HCT116 (cell line): ENCODE data around the gene ARPC5. TPM values are rescaled to one million over a fixed set of nuclear protein-coding genes. Genes with fewer than 3 reads are reported as not detected.

Source experiments
- ATAC-seq: fragments of 200-7000 bp; cut with Tn5 transposase; 2 replicates; pipeline ENCODE4 v1.9.1; 2020; ENCODE audit warnings: mild to moderate bottlenecking, moderate library complexity
- Bru-seq: library from RNA; stranded (reverse); fragments of 400-500 nt; gene quantifications from one replicate; lab custom pipeline; 2021; lab: Mats Ljungman, UMichigan
- BruChase-seq, 2 experiments: library from RNA; stranded (reverse); fragments of 400-500 nt; gene quantifications; one replicate each; lab custom pipeline; 2021; lab: Mats Ljungman, UMichigan
- BruUV-seq: library from RNA; stranded (reverse); fragments of 400-500 nt; replicated peaks from 2 replicates; lab custom pipeline; 2021; lab: Mats Ljungman, UMichigan
- CTCF ChIA-PET: fragments of 300-600 bp; sonication (Branson Sonifier 250); formaldehyde crosslinking; loops from one replicate; lab custom pipeline; 2021; ENCODE audit warnings: antibody characterized with exemption; lab: Charles Lee
- POLR2A ChIA-PET: fragments of 300-600, 350-600 bp; sonication (Branson Sonifier 250); formaldehyde crosslinking; loops from one replicate; lab custom pipeline; 2021; ENCODE audit warnings: antibody characterized with exemption; lab: Charles Lee
- RAD21 ChIA-PET, 2 experiments: fragments of 300-600 bp; sonication (Branson Sonifier 250); formaldehyde crosslinking; loops; one replicate each; lab custom pipeline; 2023; ENCODE audit warnings: low total read pairs in 2 of 2; ENCODE audit not compliant: uncharacterized antibody in 2 of 2, unreplicated experiment in 2 of 2, low non-redundant PET in 1 of 2; lab: Charles Lee
- DNase-seq: peaks from one replicate; pipeline ENCODE4 v3.0.0-alpha.2; 2010; ENCODE audit warnings: low read depth, low spot score
- H2AFZ ChIP-seq: fragments of 200-600 bp; shearing (Covaris generic), sonication (generic); 2 replicates; pipeline ENCODE4 v1.6.1; 2017; ENCODE audit warnings: low read depth, mixed run types, mixed read lengths, antibody characterized with exemption, low read length; ENCODE audit not compliant: poor library complexity, severe bottlenecking
- H3K27ac ChIP-seq: 2 replicates; pipeline ENCODE4 v1.5.1; 2012; ENCODE audit warnings: low read depth, low read length
- H3K27me3 ChIP-seq: fragments of 200-600 bp; sonication (generic); 2 replicates; pipeline ENCODE4 v1.6.1; 2016; ENCODE audit warnings: mixed run types, low read length, mixed read lengths; ENCODE audit not compliant: insufficient read depth
- H3K36me3 ChIP-seq, 2 experiments: fragments of 200-500 bp in 1 of 2; fragments of 200-600 bp in 1 of 2; sonication (Bioruptor generic) in 1 of 2; sonication (generic) in 1 of 2; 2 replicates each; pipeline versions ENCODE4 v1.5.1 to v1.6.1; 2014 to 2016; ENCODE audit warnings: low read length in 2 of 2, inconsistent platforms in 1 of 2, mixed read lengths in 1 of 2, mixed run types in 1 of 2; ENCODE audit not compliant: insufficient read depth in 2 of 2, control insufficient read depth in 1 of 2
- H3K4me1 ChIP-seq, 2 experiments: fragments of 200-600 bp in 1 of 2; sonication (generic) in 1 of 2; 2 replicates each; pipeline versions ENCODE4 v1.5.1 to v1.6.1; 2012 to 2017; ENCODE audit warnings: low read length in 2 of 2, inconsistent platforms in 1 of 2, mild to moderate bottlenecking in 1 of 2, mixed read lengths in 1 of 2, mixed run types in 1 of 2, moderate library complexity in 1 of 2; ENCODE audit not compliant: insufficient read depth in 2 of 2, control insufficient read depth in 1 of 2
- H3K4me2 ChIP-seq: fragments of 200-600 bp; sonication (generic); 2 replicates; pipeline ENCODE4 v1.6.1; 2017; ENCODE audit warnings: mixed run types, low read length, mixed read lengths
- H3K4me3 ChIP-seq, 2 experiments: fragments of 200-600 bp in 1 of 2; sonication (generic) in 1 of 2; replicated peaks in 1 of 2; 2 replicates each; pipeline ENCODE4 v1.5.1; 2011 to 2016; ENCODE audit warnings: low read length in 2 of 2, control low read depth in 1 of 2, low read depth in 1 of 2, mild to moderate bottlenecking in 1 of 2, mixed read lengths in 1 of 2, mixed run types in 1 of 2
- H3K79me2 ChIP-seq: fragments of 200-600 bp; sonication (generic); 2 replicates; pipeline ENCODE4 v1.6.1; 2017; ENCODE audit warnings: mild to moderate bottlenecking, mixed run types, low read length, moderate library complexity, mixed read lengths; ENCODE audit not compliant: insufficient read depth
- H3K9ac ChIP-seq: fragments of 200-600 bp; sonication (generic); 2 replicates; pipeline ENCODE4 v1.6.1; 2016; ENCODE audit warnings: low read length, mixed read lengths
- H3K9me2 ChIP-seq: fragments of 200-600 bp; sonication (generic), shearing (Covaris generic); 2 replicates; pipeline ENCODE4 v1.6.1; 2017; ENCODE audit warnings: mixed run types, mild to moderate bottlenecking, moderate library complexity; ENCODE audit not compliant: insufficient read depth
- H3K9me3 ChIP-seq, 2 experiments: fragments of 200-500 bp in 1 of 2; fragments of 200-600 bp in 1 of 2; sonication (Bioruptor generic) in 1 of 2; sonication (generic) in 1 of 2; 2 replicates each; pipeline ENCODE4 v1.6.1; 2014 to 2017; ENCODE audit warnings: low read length in 2 of 2, mixed read lengths in 2 of 2, inconsistent platforms in 1 of 2, low read depth in 1 of 2, mild to moderate bottlenecking in 1 of 2, mixed run types in 1 of 2, moderate library complexity in 1 of 2; ENCODE audit not compliant: control insufficient read depth in 1 of 2, insufficient read depth in 1 of 2
- H4K20me1 ChIP-seq: fragments of 200-600 bp; sonication (generic), shearing (Covaris generic); 2 replicates; pipeline ENCODE4 v1.6.1; 2017; ENCODE audit warnings: mixed run types, mild to moderate bottlenecking, moderate library complexity; ENCODE audit not compliant: insufficient read depth
- CBX3 ChIP-seq: IDR thresholded peaks from 2 replicates; pipeline ENCODE4 v1.6.1; 2012; ENCODE audit warnings: low read depth
- CEBPB ChIP-seq: IDR thresholded peaks from 2 replicates; pipeline ENCODE4 v1.6.1; 2012; ENCODE audit warnings: low read depth
- EGR1 ChIP-seq: IDR thresholded peaks from 2 replicates; pipeline ENCODE4 v1.6.1; 2012; ENCODE audit warnings: low read depth
- ELF1 ChIP-seq: IDR thresholded peaks from 2 replicates; pipeline ENCODE4 v1.6.1; 2012; ENCODE audit warnings: low read depth, borderline replicate concordance
- EZH2 ChIP-seq: fragments of 200-600 bp; sonication (generic); IDR thresholded peaks from 2 replicates; pipeline ENCODE4 v1.6.1; 2017; ENCODE audit warnings: antibody characterized with exemption, mixed run types
- EZH2phosphoT487 ChIP-seq: fragments of 200-600 bp; IDR thresholded peaks from 2 replicates; pipeline ENCODE4 v1.6.1; 2018; ENCODE audit warnings: antibody characterized with exemption, borderline replicate concordance
- FOSL1 ChIP-seq: IDR thresholded peaks from 2 replicates; pipeline ENCODE4 v1.6.1; 2012; ENCODE audit warnings: low read depth
- JUND ChIP-seq: IDR thresholded peaks from 2 replicates; pipeline ENCODE4 v1.6.1; 2012
- POLR2A ChIP-seq: IDR thresholded peaks from 2 replicates; pipeline ENCODE4 v1.7.0; 2011; ENCODE audit warnings: borderline replicate concordance; ENCODE audit not compliant: insufficient read depth, insufficient read length; ENCODE audit errors: extremely low read depth
- POLR2AphosphoS5 ChIP-seq: IDR thresholded peaks from 2 replicates; pipeline ENCODE4 v1.6.1; 2011; ENCODE audit warnings: mild to moderate bottlenecking, low read depth, low read length, moderate library complexity
- SIN3A ChIP-seq: IDR thresholded peaks from 2 replicates; pipeline ENCODE4 v1.6.1; 2012; ENCODE audit warnings: low read depth
- SP1 ChIP-seq: IDR thresholded peaks from 2 replicates; pipeline ENCODE4 v1.6.1; 2012; ENCODE audit warnings: low read depth
- SRF ChIP-seq: IDR thresholded peaks from 2 replicates; pipeline ENCODE4 v1.6.1; 2012; ENCODE audit warnings: low read depth
- TCF7L2 ChIP-seq: IDR thresholded peaks from 2 replicates; pipeline ENCODE4 v1.7.0; 2011; ENCODE audit warnings: borderline replicate concordance, inconsistent platforms; ENCODE audit not compliant: insufficient read depth, insufficient read length; ENCODE audit errors: extremely low read depth
- ZFX ChIP-seq: fragments of 450-650 bp; IDR thresholded peaks from 2 replicates; pipeline ENCODE4 v1.6.1; 2017
- ZNF274 ChIP-seq: fragments of 200-500 bp; sonication (Bioruptor generic); IDR thresholded peaks from 2 replicates; pipeline ENCODE4 v1.6.1; 2014; ENCODE audit warnings: mild to moderate bottlenecking, low read depth, low read length, inconsistent platforms
- intact Hi-C: fragments of 100-400 bp; cut with micrococcal nuclease; formaldehyde crosslinking; loops from 2 replicates; pipeline ENCODE4 v1.10.0; 2022
- long read RNA-seq: library from polyadenylated mRNA; unstranded; transcript quantifications from one replicate; pipeline ENCODE4 v2.0.0, GENCODE V29; 2021; ENCODE audit not compliant: unreplicated experiment
- polyA plus RNA-seq: library from polyadenylated mRNA; unstranded; fragments of >200 nt; gene quantifications from 2 replicates; pipeline ENCODE4 v1.2.1, GENCODE V29; 2012; ENCODE audit warnings: missing spikeins
- total RNA-seq: library from RNA; stranded (reverse); gene quantifications from one replicate; pipeline ENCODE4 v1.2.1, GENCODE V29; 2021; ENCODE audit not compliant: unreplicated experiment
- TF ChIP-seq, protein P1 (sequence below), 3 experiments: fragments of 200-600 bp in 1 of 3; sonication (generic) in 1 of 3; IDR thresholded peaks in 2 of 3; conservative IDR thresholded peaks in 1 of 3; 2 replicates each; pipeline ENCODE4 v1.5.1; 2012 to 2017; ENCODE audit warnings: low read depth in 2 of 3, low read length in 2 of 3, antibody characterized with exemption in 1 of 3, borderline replicate concordance in 1 of 3, control low read depth in 1 of 3, mild to moderate bottlenecking in 1 of 3, mixed read lengths in 1 of 3, mixed run types in 1 of 3, moderate library complexity in 1 of 3; ENCODE audit not compliant: insufficient read depth in 1 of 3
- TF ChIP-seq, protein P2 (sequence below): IDR thresholded peaks from 2 replicates; pipeline ENCODE4 v1.6.1; 2012
- TF ChIP-seq, protein P3 (sequence below): IDR thresholded peaks from 2 replicates; pipeline ENCODE4 v1.6.1; 2012
- TF ChIP-seq, protein P4 (sequence below): IDR thresholded peaks from 2 replicates; pipeline ENCODE4 v1.6.1; 2012; ENCODE audit warnings: low read depth

The ARPC5 gene
- 71.5 TPM for total RNA-seq
- 45.0 and 48.1 TPM in 2 replicates for polyA plus RNA-seq
- Bru-seq, nascent RNA = percentile 84 among the genes with signal in this experiment
- percentile 95 among the genes with signal in this experiment for BruChase-seq, experiment 1, labeled RNA remaining after a 6-hour chase
- BruChase-seq, experiment 2, labeled RNA remaining after a 2-hour chase = percentile 84 among the genes with signal in this experiment
- long read RNA-seq, full-length matches to known transcripts = 200 of 216 reads
- long read RNA-seq, partial matches to known transcripts = 9 of 216 reads
- long read RNA-seq, other reads (novel, unspliced or antisense) = 7 of 216 reads

DNA sequence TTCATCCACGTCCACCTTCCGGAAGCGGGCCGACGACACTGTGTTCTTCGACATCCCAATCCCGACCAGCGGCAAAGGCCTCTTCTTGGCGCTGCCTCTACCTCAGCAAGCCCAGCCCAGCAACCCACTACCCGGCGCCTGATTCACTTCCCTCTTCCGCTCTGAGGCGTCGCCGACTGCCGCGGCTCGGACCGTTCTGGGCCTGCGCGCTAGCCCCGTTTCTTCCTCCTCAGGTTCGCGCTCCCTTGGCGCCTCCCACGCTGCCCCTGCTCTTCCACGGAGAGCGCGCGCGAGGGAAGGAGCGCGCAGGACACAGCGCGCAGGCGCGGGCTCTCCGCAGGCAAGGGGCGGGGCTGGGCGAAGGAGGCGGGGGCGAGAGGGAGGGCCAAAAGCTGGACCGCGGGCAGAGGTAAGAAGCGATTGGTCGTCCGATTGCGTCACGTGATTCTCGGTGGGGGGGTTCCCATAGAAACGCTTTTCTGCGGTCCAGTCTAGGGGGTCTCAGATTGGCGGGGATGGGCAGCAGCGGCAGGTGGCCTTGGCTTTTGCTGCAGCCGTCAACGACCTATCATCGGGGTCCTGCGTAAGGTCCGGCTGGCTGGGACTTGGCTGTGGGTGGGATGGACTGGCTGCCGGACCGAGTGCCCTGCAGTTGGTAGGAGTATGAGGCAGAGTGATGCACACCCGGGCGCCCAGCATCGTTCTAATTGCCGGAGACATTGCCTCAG is at the start of gene ARPC5:
TSS of gene ARPC5 (minus strand) at position 178 of the 728 bp plus-strand sequence. CDS start at position 54, 124 bp downstream.
- peak; percentile 94 for ATAC-seq
- H3K9me3 ChIP-seq = no peaks in the 10 kb centered on the region
- peaks cover 36% of the 10 kb centered on the region for H3K79me2 ChIP-seq
- peak within 1 kb of the TSS; percentile 85 for H3K27ac ChIP-seq
- no peaks in the 10 kb centered on the region for H3K27me3 ChIP-seq
- peak within 1 kb of the TSS; percentile 88 for H2AFZ ChIP-seq
- peak within 1 kb of the TSS; percentile 91 for H3K4me2 ChIP-seq
- ChIA-PET POLR2A (no interaction called here), CTCF (interaction anchor here (0.6 to 0.9 kb wide), 2 partner anchors 20 to 49 kb away, joined by 3 to 4 read pairs; no protein-coding TSS in a partner anchor), RAD21 (no interaction called here)
- H3K9me2 ChIP-seq = no peaks in the 10 kb centered on the region
- H3K36me3 ChIP-seq = peaks cover 5 to 6% of the 10 kb centered on the region in 2 experiments; a peak in 3 of 4 replicates
- peak within 1 kb of the TSS; percentile 79 to 81 for H3K4me3 ChIP-seq
- peaks cover 6 to 22% of the 10 kb centered on the region in 2 experiments; a peak in 3 of 4 replicates for H3K4me1 ChIP-seq
- BruUV-seq = no TSS peak
- intact Hi-C loops = loop anchor here (2.0 to 5.0 kb wide), 3 partner anchors 163 to 415 kb away; partner anchors contain the start of genes SMG7 and TSEN15
- peak; percentile 92 for DNase-seq
- H3K9ac ChIP-seq = peak within 1 kb of the TSS; percentile 71
- peaks cover 6% of the 10 kb centered on the region; the same call in 1 of the 2 replicates for H4K20me1 ChIP-seq
- peak; percentile 96 for TF ChIP-seq EGR1
- TF ChIP-seq TCF7L2 = no peak
- peak; percentile 78 for TF ChIP-seq ZFX
- TF ChIP-seq, protein P1, sequence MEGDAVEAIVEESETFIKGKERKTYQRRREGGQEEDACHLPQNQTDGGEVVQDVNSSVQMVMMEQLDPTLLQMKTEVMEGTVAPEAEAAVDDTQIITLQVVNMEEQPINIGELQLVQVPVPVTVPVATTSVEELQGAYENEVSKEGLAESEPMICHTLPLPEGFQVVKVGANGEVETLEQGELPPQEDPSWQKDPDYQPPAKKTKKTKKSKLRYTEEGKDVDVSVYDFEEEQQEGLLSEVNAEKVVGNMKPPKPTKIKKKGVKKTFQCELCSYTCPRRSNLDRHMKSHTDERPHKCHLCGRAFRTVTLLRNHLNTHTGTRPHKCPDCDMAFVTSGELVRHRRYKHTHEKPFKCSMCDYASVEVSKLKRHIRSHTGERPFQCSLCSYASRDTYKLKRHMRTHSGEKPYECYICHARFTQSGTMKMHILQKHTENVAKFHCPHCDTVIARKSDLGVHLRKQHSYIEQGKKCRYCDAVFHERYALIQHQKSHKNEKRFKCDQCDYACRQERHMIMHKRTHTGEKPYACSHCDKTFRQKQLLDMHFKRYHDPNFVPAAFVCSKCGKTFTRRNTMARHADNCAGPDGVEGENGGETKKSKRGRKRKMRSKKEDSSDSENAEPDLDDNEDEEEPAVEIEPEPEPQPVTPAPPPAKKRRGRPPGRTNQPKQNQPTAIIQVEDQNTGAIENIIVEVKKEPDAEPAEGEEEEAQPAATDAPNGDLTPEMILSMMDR (IDR thresholded peaks at IDR 0.05 in 2 of 3, conservative IDR thresholded peaks at IDR 0.05 in 1 of 3; ENCODE audit: borderline replicate concordance in 1 of 3, insufficient read depth in 1 of 3, low read depth in 2 of 3, low read length in 2 of 3) = no peak
- TF ChIP-seq, protein P2, sequence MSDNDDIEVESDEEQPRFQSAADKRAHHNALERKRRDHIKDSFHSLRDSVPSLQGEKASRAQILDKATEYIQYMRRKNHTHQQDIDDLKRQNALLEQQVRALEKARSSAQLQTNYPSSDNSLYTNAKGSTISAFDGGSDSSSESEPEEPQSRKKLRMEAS = peak; percentile 82
- no peak for TF ChIP-seq JUND
- TF ChIP-seq POLR2A = peak; percentile 86
- TF ChIP-seq ELF1 = peak; percentile 62
- TF ChIP-seq SP1 = peak; percentile 7; the same call in 1 of the 2 replicates
- TF ChIP-seq SIN3A = peak; percentile 67; the same call in 1 of the 2 replicates
- TF ChIP-seq, protein P3, sequence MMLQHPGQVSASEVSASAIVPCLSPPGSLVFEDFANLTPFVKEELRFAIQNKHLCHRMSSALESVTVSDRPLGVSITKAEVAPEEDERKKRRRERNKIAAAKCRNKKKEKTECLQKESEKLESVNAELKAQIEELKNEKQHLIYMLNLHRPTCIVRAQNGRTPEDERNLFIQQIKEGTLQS = no peak
- no peak for TF ChIP-seq EZH2phosphoT487
- TF ChIP-seq POLR2AphosphoS5 = peak; percentile 91
- TF ChIP-seq FOSL1 = no peak
- no peak for TF ChIP-seq SRF
- no peak for TF ChIP-seq CEBPB
- TF ChIP-seq, protein P4, sequence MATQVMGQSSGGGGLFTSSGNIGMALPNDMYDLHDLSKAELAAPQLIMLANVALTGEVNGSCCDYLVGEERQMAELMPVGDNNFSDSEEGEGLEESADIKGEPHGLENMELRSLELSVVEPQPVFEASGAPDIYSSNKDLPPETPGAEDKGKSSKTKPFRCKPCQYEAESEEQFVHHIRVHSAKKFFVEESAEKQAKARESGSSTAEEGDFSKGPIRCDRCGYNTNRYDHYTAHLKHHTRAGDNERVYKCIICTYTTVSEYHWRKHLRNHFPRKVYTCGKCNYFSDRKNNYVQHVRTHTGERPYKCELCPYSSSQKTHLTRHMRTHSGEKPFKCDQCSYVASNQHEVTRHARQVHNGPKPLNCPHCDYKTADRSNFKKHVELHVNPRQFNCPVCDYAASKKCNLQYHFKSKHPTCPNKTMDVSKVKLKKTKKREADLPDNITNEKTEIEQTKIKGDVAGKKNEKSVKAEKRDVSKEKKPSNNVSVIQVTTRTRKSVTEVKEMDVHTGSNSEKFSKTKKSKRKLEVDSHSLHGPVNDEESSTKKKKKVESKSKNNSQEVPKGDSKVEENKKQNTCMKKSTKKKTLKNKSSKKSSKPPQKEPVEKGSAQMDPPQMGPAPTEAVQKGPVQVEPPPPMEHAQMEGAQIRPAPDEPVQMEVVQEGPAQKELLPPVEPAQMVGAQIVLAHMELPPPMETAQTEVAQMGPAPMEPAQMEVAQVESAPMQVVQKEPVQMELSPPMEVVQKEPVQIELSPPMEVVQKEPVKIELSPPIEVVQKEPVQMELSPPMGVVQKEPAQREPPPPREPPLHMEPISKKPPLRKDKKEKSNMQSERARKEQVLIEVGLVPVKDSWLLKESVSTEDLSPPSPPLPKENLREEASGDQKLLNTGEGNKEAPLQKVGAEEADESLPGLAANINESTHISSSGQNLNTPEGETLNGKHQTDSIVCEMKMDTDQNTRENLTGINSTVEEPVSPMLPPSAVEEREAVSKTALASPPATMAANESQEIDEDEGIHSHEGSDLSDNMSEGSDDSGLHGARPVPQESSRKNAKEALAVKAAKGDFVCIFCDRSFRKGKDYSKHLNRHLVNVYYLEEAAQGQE = no peak
- no peak for TF ChIP-seq EZH2
- TF ChIP-seq CBX3 = no peak
- TF ChIP-seq ZNF274 = no peak
